Thymus (tissue), 11 donors: ENCODE measurements around the gene NDUFS5. TPM values are rescaled to one million over a fixed set of nuclear protein-coding genes. Genes with fewer than 3 reads are reported as not detected.
"Not testable (repeated sequence)": the region's sequence is repeated elsewhere in the genome, so short reads cannot be mapped to it uniquely, and the experiment has no call there.

Experiments used
- DNase-seq, 9 donors: peaks; one replicate each; pipeline ENCODE4 v3.0.0-alpha.2; 2013; ENCODE audit warnings: low spot score in 9 of 9, low read depth in 6 of 9, missing footprints in 1 of 9
- H3K27ac ChIP-seq, 2 donors: one replicate each; pipeline ENCODE4 v1.5.1; 2013; ENCODE audit warnings: control low read depth in 1 of 2, low read depth in 1 of 2, low read length in 1 of 2, mild to moderate bottlenecking in 1 of 2, moderate library complexity in 1 of 2
- H3K27me3 ChIP-seq, 2 donors: one replicate each; pipeline ENCODE4 v1.5.1; 2013; ENCODE audit warnings: low read length in 1 of 2; ENCODE audit not compliant: control insufficient read depth in 2 of 2, insufficient read depth in 1 of 2
- H3K36me3 ChIP-seq, 2 donors: one replicate each; pipeline ENCODE4 v1.5.1; 2013; ENCODE audit warnings: low read length in 1 of 2, mild to moderate bottlenecking in 1 of 2, moderate library complexity in 1 of 2; ENCODE audit not compliant: control insufficient read depth in 2 of 2, insufficient read depth in 2 of 2
- H3K4me1 ChIP-seq, 2 donors: one replicate each; pipeline ENCODE4 v1.5.1; 2013; ENCODE audit warnings: low read length in 2 of 2; ENCODE audit not compliant: control insufficient read depth in 2 of 2, insufficient read depth in 2 of 2
- H3K4me3 ChIP-seq, 2 donors: one replicate each; pipeline ENCODE4 v1.5.1; 2013; ENCODE audit warnings: low read length in 2 of 2, control low read depth in 1 of 2, mild to moderate bottlenecking in 1 of 2
- H3K9me3 ChIP-seq, 2 donors: one replicate each; pipeline ENCODE4 v1.5.1; 2013; ENCODE audit warnings: low read length in 1 of 2, mild to moderate bottlenecking in 1 of 2; ENCODE audit not compliant: control insufficient read depth in 2 of 2, insufficient read depth in 1 of 2
- WGBS: extraction: QIAGEN DNeasy Blood & Tissue Kit; methylation state at CpG from one replicate; pipeline ENCODE4 v1.1.7; 2013; 5-methylcytosine and 5-hydroxymethylcytosine counted together
- polyA plus RNA-seq: library from polyadenylated mRNA; stranded (reverse); fragments of 200-250 nt; gene quantifications from one replicate; pipeline ENCODE4 v1.2.3, GENCODE V29; 2013
- total RNA-seq: library from RNA; stranded (reverse); fragments of 120-200 nt; gene quantifications from one replicate; pipeline ENCODE4 v1.2.4, GENCODE V29; 2013
- donor health status: healthy.

The NDUFS5 gene
- total and polyA plus RNA-seq, 2 donors, result 359 to 483 TPM

GRCh38 chr1:39048745-39049370 is 22.7 kb downstream of the NDUFS5 start:
- H3K27me3 ChIP-seq, result no peaks in the 10 kb centered on the region
- peaks cover 9 to 18% of the 10 kb centered on the region in 2 donors for H3K36me3 ChIP-seq
- 87% methylated on average over 7 of the region's 7 CpGs for WGBS
- DNase-seq, result no peak
- no peaks in the 10 kb centered on the region for H3K9me3 ChIP-seq
- no peak overlapping the region for H3K27ac ChIP-seq
- H3K4me3 ChIP-seq, result no peak overlapping the region
- H3K4me1 ChIP-seq, result no peaks in the 10 kb centered on the region

GRCh38 chr1:39050001-39050400 is 23.9 kb downstream of the NDUFS5 start:
- 99% methylated on average over 4 of the region's 4 CpGs for WGBS
- Histone ChIP-seq H3K27me3 (no peaks in the 10 kb centered on the region), H3K27ac (no peak overlapping the region)

GRCh38 chr1:39051193-39051850 is 25.2 kb downstream of the NDUFS5 start:
- 89% methylated on average over 11 of the region's 11 CpGs for WGBS
- not testable (repeated sequence) for DNase-seq, H3K27me3 ChIP-seq

More at GRCh38 chr1:39050001-39050400, 23.9 kb downstream of the NDUFS5 start:
- no peaks in the 10 kb centered on the region for H3K4me1 ChIP-seq
- no peak for DNase-seq
- no peaks in the 10 kb centered on the region for H3K9me3 ChIP-seq
- peaks cover 9 to 15% of the 10 kb centered on the region in 2 donors for H3K36me3 ChIP-seq
- H3K4me3 ChIP-seq, result no peak overlapping the region

GRCh38 chr1:39051956-39052355 is 25.8 kb downstream of the NDUFS5 start:
- 97% methylated on average over 4 of the region's 4 CpGs for WGBS
- no peaks in the 10 kb centered on the region for H3K27me3 ChIP-seq

More at GRCh38 chr1:39051193-39051850, 25.2 kb downstream of the NDUFS5 start:
- H3K27ac ChIP-seq, H3K4me1 ChIP-seq, H3K4me3 ChIP-seq, H3K9me3 ChIP-seq: not testable (repeated sequence)
- peaks cover 7 to 12% of the 10 kb centered on the region in 2 donors for H3K36me3 ChIP-seq

GRCh38 chr1:39055213-39055710 is 29.1 kb downstream of the NDUFS5 start:
- not testable (repeated sequence) for H3K27me3 ChIP-seq, DNase-seq, H3K36me3 ChIP-seq, H3K4me3 ChIP-seq, H3K27ac ChIP-seq, H3K9me3 ChIP-seq, H3K4me1 ChIP-seq
- WGBS, result 97% methylated on average over 8 of the region's 8 CpGs

More at GRCh38 chr1:39051956-39052355, 25.8 kb downstream of the NDUFS5 start:
- H3K4me1 ChIP-seq, result no peaks in the 10 kb centered on the region
- DNase-seq, result no peak
- no peaks in the 10 kb centered on the region for H3K9me3 ChIP-seq
- no peak overlapping the region for H3K4me3 ChIP-seq
- no peak overlapping the region for H3K27ac ChIP-seq
- peaks cover 7 to 12% of the 10 kb centered on the region in 2 donors for H3K36me3 ChIP-seq

- H3K4me1 ChIP-seq, H3K27me3 ChIP-seq, DNase-seq, H3K4me3 ChIP-seq, H3K9me3 ChIP-seq, H3K36me3 ChIP-seq, H3K27ac ChIP-seq: not testable (repeated sequence)
- over 99% methylated on average over 7 of the region's 7 CpGs for WGBS
Observed at GRCh38 chr1:39061516-39061915, 35.4 kb downstream of the NDUFS5 start.

- WGBS, result 95% methylated on average over 4 of the region's 4 CpGs
- DNase-seq, result no peak
Observed at GRCh38 chr1:39061951-39062350, 35.8 kb downstream of the NDUFS5 start.

GRCh38 chr1:39063191-39063590 is 37.0 kb downstream of the NDUFS5 start:
- H3K36me3 ChIP-seq, result no peaks in the 10 kb centered on the region
- 94% methylated on average over 7 of the region's 7 CpGs for whole genome bisulfite sequencing
- no peak for DNase-seq

More at GRCh38 chr1:39061951-39062350, 35.8 kb downstream of the NDUFS5 start:
- H3K9me3 ChIP-seq, result no peaks in the 10 kb centered on the region
- no peak overlapping the region for H3K4me3 ChIP-seq
- H3K27ac ChIP-seq, result no peak overlapping the region
- H3K4me1 ChIP-seq, result no peaks in the 10 kb centered on the region
- H3K36me3 ChIP-seq, result no peaks in the 10 kb centered on the region
- no peaks in the 10 kb centered on the region for H3K27me3 ChIP-seq

GRCh38 chr1:39063775-39064174 is 37.6 kb downstream of the NDUFS5 start:
- H3K27me3 ChIP-seq, result no peaks in the 10 kb centered on the region
- WGBS, result 85% methylated on average over 6 of the region's 6 CpGs
- no peaks in the 10 kb centered on the region for H3K4me1 ChIP-seq
- H3K36me3 ChIP-seq, result no peaks in the 10 kb centered on the region
- H3K4me3 ChIP-seq, result no peak overlapping the region
- DNase-seq, result no peak
- H3K27ac ChIP-seq, result no peak overlapping the region
- no peaks in the 10 kb centered on the region for H3K9me3 ChIP-seq

More at GRCh38 chr1:39063191-39063590, 37.0 kb downstream of the NDUFS5 start:
- Histone ChIP-seq H3K4me1 (no peaks in the 10 kb centered on the region), H3K27me3 (no peaks in the 10 kb centered on the region), H3K4me3 (no peak overlapping the region), H3K9me3 (no peaks in the 10 kb centered on the region), H3K27ac (no peak overlapping the region)
